Activated CD4-positive, alpha-beta T cell treated with anti-CD3 and anti-CD28 coated beads for 48 hours (primary cell): ENCODE data around the gene ZNF76.
A peak's percentile ranks its signal among the peaks of the same experiment; 100 is the strongest.
"Not testable (repeated sequence)": the region's sequence is repeated elsewhere in the genome, so short reads cannot be mapped to it uniquely, and the experiment has no call there.

Experiments used
- DNase-seq: peaks from one replicate; pipeline ENCODE4 v3.0.0-alpha.2; 2020

ZNF76 gene

GRCh38 chr6:35304299-35304698, 44.8 kb downstream of the ZNF76 start:
- no peak for DNase-seq

- DNase-seq = peak; percentile 57
These were observed 45.6 kb downstream of the ZNF76 start for GRCh38 chr6:35305117-35305516.

GRCh38 chr6:35307138-35307537, 47.6 kb downstream of the ZNF76 start:
- DNase-seq = not testable (repeated sequence)

GRCh38 chr6:35308543-35308942, 49.0 kb downstream of the ZNF76 start:
- DNase-seq = not testable (repeated sequence)

- DNase-seq = no peak
These were observed 50.2 kb downstream of the ZNF76 start for GRCh38 chr6:35309611-35310264.

GRCh38 chr6:35310265-35310831, 50.8 kb downstream of the ZNF76 start:
- DNase-seq = peak; percentile 53

GRCh38 chr6:35311390-35312075, 52.0 kb downstream of the ZNF76 start:
- DNase-seq = peak; percentile 62

- no peak for DNase-seq
These were observed 52.7 kb downstream of the ZNF76 start for GRCh38 chr6:35312076-35312800.

GRCh38 chr6:35312807-35313206, 53.3 kb downstream of the ZNF76 start:
- DNase-seq = no peak

GRCh38 chr6:35317483-35318195, 58.1 kb downstream of the ZNF76 start:
- no peak for DNase-seq

- DNase-seq = no peak
These were observed 58.9 kb downstream of the ZNF76 start for GRCh38 chr6:35318196-35319171.

GRCh38 chr6:35319346-35320030, 60.0 kb downstream of the ZNF76 start:
- no peak for DNase-seq

GRCh38 chr6:35320031-35320410, 60.5 kb downstream of the ZNF76 start:
- no peak for DNase-seq

- no peak for DNase-seq
These were observed 61.6 kb downstream of the ZNF76 start for GRCh38 chr6:35321091-35321490.

- DNase-seq = peak; percentile 80
These were observed 68.0 kb downstream of the ZNF76 start for GRCh38 chr6:35327349-35328027.

- DNase-seq = no peak
These were observed 68.7 kb downstream of the ZNF76 start for GRCh38 chr6:35328108-35328723.

GRCh38 chr6:35328965-35329364, 69.4 kb downstream of the ZNF76 start:
- DNase-seq = not testable (repeated sequence)

- DNase-seq = no peak
These were observed 71.1 kb downstream of the ZNF76 start for GRCh38 chr6:35330541-35331119.

- peak; percentile 70 for DNase-seq
These were observed 72.7 kb downstream of the ZNF76 start for GRCh38 chr6:35332074-35332887.
